ENCODE measurements around the gene TEX264.

The TEX264 gene

DNA sequence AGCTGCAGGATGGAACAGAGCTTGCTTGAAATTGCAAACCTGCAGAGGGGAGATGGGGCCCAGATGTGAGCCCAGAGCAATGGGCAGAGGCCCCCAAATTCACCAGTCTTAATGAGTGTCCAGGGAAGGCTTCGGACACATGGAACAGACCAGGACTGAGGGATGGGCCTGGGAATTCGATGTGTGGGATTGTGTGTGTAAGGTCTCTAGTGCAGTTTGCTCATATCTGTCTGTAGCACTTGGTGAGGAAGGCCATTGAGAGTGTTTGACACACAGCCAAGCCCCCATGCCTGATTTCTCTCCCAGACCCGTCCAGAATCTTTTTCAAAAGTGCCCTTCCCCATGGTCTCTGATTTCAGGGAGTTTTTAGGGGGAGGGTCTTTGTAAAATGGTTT is 17.2 kb downstream of the TEX264 start:
- no peak for TF ChIP-seq JUND (IDR thresholded peaks at IDR 0.05; ENCODE audit: low read depth)
- in situ Hi-C loops (cut with HindIII; ENCODE audit: low pct_unique_long_range_greater_than_20kb, low sequenced_read_pairs), result no loop called here
- no peak for DNase-seq (ENCODE audit: low read depth in 1 of 2, low spot score in 1 of 2)

DNA sequence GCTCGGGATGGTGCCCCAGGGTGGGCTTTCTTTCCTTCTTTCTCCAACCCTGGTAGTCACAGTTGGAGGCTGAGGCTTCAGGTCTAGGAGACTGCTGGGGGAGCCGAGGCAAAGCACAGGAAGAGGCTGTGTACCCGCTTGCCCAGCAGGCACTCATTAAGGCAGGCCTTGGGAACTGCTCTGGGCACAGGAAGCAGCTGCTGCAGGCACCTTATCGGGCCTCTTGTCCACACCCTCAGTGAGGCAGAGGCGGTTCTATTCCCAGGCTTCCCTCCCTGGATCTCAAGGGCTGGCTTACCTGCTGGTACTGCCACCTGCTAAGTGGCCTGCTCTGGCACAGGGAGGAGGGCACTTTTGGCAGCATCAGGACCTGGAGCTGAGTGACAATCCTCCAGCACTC is 20.0 kb downstream of the TEX264 start:
- TF ChIP-seq JUND (IDR thresholded peaks at IDR 0.05; ENCODE audit: low read depth), result no peak
- in situ Hi-C loops (cut with HindIII; ENCODE audit: low pct_unique_long_range_greater_than_20kb, low sequenced_read_pairs), result no loop called here
- DNase-seq (ENCODE audit: low read depth in 1 of 2, low spot score in 1 of 2), result no peak

DNA sequence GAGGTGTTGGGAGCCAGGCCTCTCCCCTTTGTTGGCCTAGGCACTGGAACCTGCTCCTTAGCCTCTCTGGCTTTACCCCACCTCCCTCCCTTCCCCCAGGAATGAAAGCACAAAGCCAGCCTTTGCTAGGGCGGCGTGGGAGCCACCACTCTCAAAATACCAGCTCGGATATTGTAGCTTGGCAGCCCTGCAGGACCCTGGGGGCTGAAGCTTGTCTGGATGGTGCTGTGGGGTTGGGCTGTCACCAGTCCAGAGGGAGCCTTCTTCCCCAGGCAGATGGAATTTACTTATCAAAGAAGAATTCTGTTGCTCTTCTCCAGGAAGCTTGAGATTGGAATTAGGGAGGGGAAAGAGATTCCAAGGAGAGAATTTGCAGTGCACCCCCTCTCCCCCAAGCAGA is 20.9 kb downstream of the TEX264 start:
- no peak for TF ChIP-seq JUND (IDR thresholded peaks at IDR 0.05; ENCODE audit: low read depth)
- in situ Hi-C loops (cut with HindIII; ENCODE audit: low pct_unique_long_range_greater_than_20kb, low sequenced_read_pairs), result no loop called here
- DNase-seq (ENCODE audit: low read depth in 1 of 2, low spot score in 1 of 2), result no peak

DNA sequence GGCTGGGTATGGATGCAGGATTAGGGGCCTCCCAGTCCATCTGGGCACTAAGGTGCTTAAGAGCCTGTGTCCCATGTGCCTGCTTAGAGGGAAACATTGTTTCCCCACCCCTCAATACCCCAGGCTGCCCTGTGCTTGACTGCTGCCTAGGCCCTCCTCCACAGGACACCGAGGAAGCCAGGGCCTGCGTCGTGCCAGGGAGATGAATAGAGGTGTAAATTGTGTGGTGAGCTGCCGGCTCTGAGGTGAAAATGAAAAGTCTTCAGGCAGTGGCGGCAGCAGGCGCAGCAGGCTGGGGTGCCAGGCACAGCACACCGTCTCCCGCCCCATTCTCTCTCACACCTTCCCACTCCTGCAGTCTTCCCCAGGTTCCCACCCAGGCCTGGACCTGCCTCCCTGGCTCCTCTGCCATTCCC is 21.9 kb downstream of the TEX264 start:
- TF ChIP-seq JUND (IDR thresholded peaks at IDR 0.05; ENCODE audit: low read depth), result no peak
- no peak for DNase-seq (ENCODE audit: low read depth in 1 of 2, low spot score in 1 of 2)
- in situ Hi-C loops (cut with HindIII; ENCODE audit: low pct_unique_long_range_greater_than_20kb, low sequenced_read_pairs), result no loop called here

DNA sequence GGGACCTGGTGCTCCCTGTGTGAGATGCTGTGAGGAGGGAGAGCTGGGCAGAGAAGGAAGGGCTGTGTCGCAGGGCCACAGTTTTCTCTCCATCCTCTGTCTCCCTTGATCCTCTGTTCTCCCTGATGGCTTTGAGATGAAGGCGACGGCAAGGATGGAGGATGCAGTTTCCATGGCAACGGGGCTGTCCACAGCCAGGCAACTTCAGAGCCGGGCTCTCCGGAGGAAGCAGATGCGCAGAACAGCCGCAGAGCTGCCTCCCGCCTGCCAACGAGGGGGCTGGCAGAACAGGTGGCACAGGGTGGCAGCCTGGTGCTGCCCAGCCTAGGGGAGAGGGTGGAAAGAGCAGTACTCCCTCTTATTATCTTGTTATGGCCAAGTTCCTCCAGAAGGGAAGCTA is 25.9 kb downstream of the TEX264 start:
- in situ Hi-C loops (cut with HindIII; ENCODE audit: low pct_unique_long_range_greater_than_20kb, low sequenced_read_pairs), result no loop called here
- DNase-seq (ENCODE audit: low read depth in 1 of 2, low spot score in 1 of 2), result no peak
- no peak for TF ChIP-seq JUND (IDR thresholded peaks at IDR 0.05; ENCODE audit: low read depth)

DNA sequence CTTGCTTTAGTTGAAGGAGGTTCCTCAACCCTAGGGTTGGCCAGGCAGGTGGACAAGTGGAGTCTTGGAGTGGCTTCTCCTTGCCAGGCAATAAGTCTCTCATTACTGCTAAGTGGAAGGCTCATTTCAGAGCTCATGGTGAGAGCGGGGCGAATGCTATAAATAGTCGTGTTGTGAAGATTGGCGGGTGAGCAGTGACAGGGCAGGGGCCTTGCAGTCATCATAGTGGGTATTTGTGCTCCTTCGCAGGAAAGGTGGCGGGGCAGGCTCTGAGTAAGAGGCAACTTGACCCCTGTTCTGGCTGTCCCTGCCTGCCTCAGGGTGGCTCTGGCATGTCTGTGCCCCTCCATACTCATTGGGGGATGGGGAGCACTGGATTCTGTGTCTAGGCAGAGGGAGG is 27.2 kb downstream of the TEX264 start:
- no peak for TF ChIP-seq JUND (IDR thresholded peaks at IDR 0.05; ENCODE audit: low read depth)
- no peak for DNase-seq (ENCODE audit: low read depth in 1 of 2, low spot score in 1 of 2)
- in situ Hi-C loops (cut with HindIII; ENCODE audit: low pct_unique_long_range_greater_than_20kb, low sequenced_read_pairs), result no loop called here

DNA sequence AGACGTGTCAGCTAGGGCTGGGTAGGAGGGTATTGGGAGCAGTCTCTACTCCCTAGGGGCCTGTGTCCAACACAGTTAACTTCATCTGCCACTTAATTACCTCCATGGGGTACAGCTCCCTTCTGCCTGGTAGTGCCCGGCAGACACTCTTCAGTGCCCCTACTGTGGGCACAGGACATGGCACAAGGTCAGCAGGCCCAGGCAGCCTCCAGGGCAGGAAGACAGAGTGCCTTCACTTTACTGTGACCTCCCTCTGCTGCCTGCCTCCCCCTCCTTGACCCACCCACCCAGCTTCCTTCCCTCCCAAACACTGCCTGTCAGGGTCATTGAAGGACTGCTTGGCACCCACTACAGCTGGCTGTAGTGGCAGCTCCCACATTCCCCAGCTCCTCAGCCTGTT is 29.4 kb downstream of the TEX264 start:
- no peak for DNase-seq (ENCODE audit: low read depth in 1 of 2, low spot score in 1 of 2)
- in situ Hi-C loops (cut with HindIII; ENCODE audit: low pct_unique_long_range_greater_than_20kb, low sequenced_read_pairs), result no loop called here
- TF ChIP-seq JUND (IDR thresholded peaks at IDR 0.05; ENCODE audit: low read depth), result no peak

DNA sequence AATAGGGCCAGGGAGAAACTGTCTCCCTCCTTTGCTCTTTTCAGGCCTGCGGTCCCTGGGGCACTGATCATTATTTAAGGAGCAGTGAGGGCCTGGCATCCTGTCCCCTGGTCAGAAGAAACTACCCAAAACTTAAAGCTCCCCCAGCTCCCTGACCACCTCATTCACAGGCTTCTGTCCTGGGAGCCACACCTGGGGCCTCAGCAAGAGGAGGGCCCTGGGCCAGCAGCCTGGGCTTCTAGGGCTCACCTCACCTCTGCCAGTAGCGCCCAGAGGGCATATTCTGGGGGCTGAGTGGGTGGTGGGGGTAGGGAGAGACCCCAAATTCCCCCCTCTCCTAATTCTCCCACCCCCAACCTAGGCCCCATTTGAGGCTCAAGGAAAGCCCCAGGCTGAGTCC is 31.1 kb downstream of the TEX264 start:
- in situ Hi-C loops (cut with HindIII; ENCODE audit: low pct_unique_long_range_greater_than_20kb, low sequenced_read_pairs), result no loop called here
- TF ChIP-seq JUND (IDR thresholded peaks at IDR 0.05; ENCODE audit: low read depth), result no peak
- DNase-seq (ENCODE audit: low read depth in 1 of 2, low spot score in 1 of 2), result no peak

DNA sequence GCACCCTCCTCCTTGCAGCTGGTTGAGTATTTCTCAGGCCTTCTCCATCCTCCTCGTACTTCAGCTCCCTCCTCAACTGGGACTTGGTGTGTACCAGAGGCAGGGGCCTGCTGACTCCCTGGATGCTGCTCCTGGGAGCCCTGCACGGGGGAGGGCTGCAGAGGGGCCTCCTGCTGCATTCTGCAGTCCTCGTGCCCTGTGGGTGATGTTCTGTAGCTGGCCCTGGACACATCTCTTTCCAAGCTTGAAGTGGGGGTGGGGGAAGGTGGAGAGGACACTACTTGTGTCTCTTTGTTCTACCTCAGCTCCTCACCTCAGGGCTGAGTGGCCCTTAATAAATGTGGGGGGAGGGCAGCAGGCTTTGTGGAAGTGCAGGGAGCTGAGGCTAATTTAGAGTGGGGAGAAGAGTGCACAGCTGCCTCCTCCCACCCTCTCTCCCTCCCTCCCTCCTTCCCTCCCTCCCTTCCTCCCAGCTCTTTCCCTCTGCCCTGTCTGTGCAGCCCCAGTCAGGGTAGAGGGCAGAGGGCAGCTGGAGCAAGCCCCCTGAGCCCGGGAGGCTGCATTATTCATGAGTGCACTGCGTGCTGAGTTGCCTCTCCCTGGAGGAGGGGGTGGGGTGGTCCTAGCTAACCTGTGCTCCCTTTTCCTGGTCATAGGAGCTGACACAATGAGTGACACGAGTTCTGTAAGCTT is 32.2 kb downstream of the TEX264 start:
- in situ Hi-C loops (cut with HindIII; ENCODE audit: low pct_unique_long_range_greater_than_20kb, low sequenced_read_pairs), result no loop called here
- TF ChIP-seq JUND (IDR thresholded peaks at IDR 0.05; ENCODE audit: low read depth), result no peak
- no peak for DNase-seq (ENCODE audit: low read depth in 1 of 2, low spot score in 1 of 2)

DNA sequence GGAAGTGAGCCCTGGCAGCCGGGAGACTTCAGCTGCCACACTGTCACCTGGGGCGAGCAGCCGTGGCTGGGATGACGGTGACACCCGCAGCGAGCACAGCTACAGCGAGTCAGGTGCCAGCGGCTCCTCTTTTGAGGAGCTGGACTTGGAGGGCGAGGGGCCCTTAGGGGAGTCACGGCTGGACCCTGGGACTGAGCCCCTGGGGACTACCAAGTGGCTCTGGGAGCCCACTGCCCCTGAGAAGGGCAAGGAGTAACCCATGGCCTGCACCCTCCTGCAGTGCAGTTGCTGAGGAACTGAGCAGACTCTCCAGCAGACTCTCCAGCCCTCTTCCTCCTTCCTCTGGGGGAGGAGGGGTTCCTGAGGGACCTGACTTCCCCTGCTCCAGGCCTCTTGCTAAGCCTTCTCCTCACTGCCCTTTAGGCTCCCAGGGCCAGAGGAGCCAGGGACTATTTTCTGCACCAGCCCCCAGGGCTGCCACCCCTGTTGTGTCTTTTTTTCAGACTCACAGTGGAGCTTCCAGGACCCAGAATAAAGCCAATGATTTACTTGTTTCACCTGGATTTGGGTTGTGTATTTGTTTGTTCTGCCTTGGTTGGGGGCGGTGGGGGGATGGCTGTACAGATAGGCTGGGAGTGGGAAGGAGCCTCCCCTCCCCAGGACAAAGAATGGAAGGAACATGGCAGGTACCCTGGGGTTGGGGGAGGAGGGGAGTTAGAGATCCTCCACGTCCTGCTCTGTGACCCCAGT is 32.9 kb downstream of the TEX264 start:
- no peak for TF ChIP-seq JUND (IDR thresholded peaks at IDR 0.05; ENCODE audit: low read depth)
- in situ Hi-C loops (cut with HindIII; ENCODE audit: low pct_unique_long_range_greater_than_20kb, low sequenced_read_pairs), result no loop called here
- no peak for DNase-seq (ENCODE audit: low read depth in 1 of 2, low spot score in 1 of 2)

DNA sequence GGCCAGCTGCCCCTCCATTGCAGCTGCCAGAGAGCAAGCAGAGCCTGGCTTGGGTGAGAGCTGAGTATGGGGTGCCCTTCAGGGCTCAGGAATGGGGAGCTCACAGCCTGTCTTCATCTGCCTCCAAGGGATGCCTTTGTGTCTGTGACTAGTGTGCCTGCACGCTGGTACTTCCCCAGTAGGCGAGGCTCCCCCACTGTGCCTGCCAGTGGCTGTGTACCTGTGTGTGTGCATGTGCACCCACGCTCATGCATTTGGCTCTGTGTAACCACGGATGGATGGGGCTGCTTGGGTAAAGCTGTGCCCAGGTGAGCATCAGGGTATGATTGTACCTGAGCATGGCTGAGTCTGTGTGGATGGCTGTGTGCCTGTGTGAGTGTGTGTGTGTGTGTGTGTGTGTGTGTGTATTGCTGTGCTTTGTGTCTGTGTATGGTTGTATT is 33.5 kb downstream of the TEX264 start:
- in situ Hi-C loops (cut with HindIII; ENCODE audit: low pct_unique_long_range_greater_than_20kb, low sequenced_read_pairs), result no loop called here
- no peak for TF ChIP-seq JUND (IDR thresholded peaks at IDR 0.05; ENCODE audit: low read depth)
- DNase-seq (ENCODE audit: low read depth in 1 of 2, low spot score in 1 of 2), result no peak

DNA sequence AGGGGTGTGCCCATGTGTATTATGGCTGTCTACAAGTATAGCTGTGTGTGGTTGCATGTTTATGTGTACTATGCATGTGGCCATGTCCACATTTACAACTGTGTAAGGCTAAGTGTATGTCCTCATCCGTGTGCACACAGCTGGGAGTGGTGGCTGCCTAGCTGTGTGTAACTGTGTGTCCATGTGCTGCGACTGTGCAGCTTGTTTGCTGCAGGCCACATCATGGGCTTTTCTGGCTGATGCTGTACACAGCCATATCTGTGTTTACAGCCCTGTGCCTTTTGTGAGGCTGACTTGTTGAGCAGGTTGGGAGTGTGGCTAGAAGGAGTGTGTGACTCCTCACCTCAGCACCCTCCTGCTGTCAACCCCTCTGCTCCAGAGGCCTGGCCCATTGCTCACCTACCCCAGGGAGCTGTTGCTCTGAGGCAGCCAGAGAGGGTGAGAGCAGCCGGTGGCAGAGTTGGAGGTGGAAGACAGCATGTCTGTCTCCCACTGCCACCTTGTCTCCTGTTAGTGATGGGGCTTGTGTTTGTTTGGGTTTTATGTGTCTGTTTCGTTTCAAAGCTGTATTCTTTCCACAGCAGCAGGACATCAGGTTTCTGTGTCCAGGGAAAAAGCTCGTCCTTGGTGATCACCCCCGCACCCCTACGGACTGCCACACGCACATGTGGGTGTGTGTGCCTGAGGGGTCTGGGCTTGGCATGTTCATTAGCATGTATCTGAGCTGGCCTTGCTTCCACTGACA is 34.4 kb downstream of the TEX264 start:
- TF ChIP-seq JUND (IDR thresholded peaks at IDR 0.05; ENCODE audit: low read depth), result no peak
- no peak for DNase-seq (ENCODE audit: low read depth in 1 of 2, low spot score in 1 of 2)
- in situ Hi-C loops (cut with HindIII; ENCODE audit: low pct_unique_long_range_greater_than_20kb, low sequenced_read_pairs), result no loop called here

DNA sequence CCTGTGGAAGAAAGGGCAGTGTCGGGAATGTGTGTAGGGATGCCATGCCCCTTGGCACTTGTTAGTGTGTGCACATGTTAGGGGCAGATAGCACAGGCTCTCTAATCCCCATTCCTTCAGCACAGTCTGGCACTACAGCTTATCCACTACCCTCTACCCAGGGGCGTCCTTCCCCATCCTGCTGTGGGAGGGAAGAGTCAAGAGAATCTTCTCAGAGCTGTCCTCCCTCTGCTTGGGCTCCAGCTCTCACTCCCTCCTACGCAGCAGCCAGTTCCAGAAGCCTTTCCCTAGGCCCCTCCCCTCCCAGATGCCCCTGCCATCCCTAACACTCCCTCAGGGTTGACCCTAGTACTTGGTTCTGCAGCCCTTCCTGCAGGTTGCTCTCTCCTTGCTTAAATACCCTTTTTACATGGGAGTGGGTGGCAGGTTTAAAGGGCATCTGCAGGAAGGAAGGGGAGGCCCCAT is 35.0 kb downstream of the TEX264 start:
- DNase-seq (ENCODE audit: low read depth in 1 of 2, low spot score in 1 of 2), result no peak
- no peak for TF ChIP-seq JUND (IDR thresholded peaks at IDR 0.05; ENCODE audit: low read depth)
- in situ Hi-C loops (cut with HindIII; ENCODE audit: low pct_unique_long_range_greater_than_20kb, low sequenced_read_pairs), result no loop called here
